K562 (cell line): ENCODE measurements around the gene MANBA. TPM values are rescaled to one million over a fixed set of nuclear protein-coding genes. Genes with fewer than 3 reads are reported as not detected.

Experiments
- ATAC-seq: fragments of 200-7000 bp; cut with Tn5 transposase; 3 replicates; pipeline ENCODE4 v1.9.1; 2020; ENCODE audit warnings: moderate library complexity
- BruUV-seq: library from RNA; stranded (reverse); fragments of 400-500 nt; replicated peaks from 2 replicates; lab custom pipeline; 2021; lab: Mats Ljungman, UMichigan
- CTCF ChIA-PET: fragments of 300-600 bp; formaldehyde crosslinking; extraction: SDS; loops from one replicate; lab custom pipeline; 2021; ENCODE audit warnings: low intra/inter-chr PET ratio; lab: Yijun Ruan, JAX
- POLR2A ChIA-PET: fragments of 300-600, 350-650 bp; sonication (Branson Sonifier 250); formaldehyde crosslinking; extraction: SDS; loops from one replicate; lab custom pipeline; 2021; ENCODE audit warnings: antibody characterized with exemption, inconsistent platforms; lab: Yijun Ruan, JAX
- DNase-seq, 4 experiments: peaks; one replicate each; pipeline versions ENCODE4 v3.0.0 to v3.0.0-alpha.2; 2011 to 2018; ENCODE audit warnings: low spot score in 3 of 4, mixed read lengths in 3 of 4; ENCODE audit errors: extremely low read depth in 1 of 4
- FAIRE-seq: peaks from 2 replicates; lab custom pipeline; 2011; peaks lifted over from hg19 to GRCh38; lab: Jason Lieb, UNC
- H2AFZ ChIP-seq: 2 replicates; pipeline ENCODE4 v1.6.0; 2011; ENCODE audit warnings: low read depth, low read length, control low read depth, inconsistent platforms
- H3K27ac ChIP-seq: fragments of 200-600 bp; 3 replicates; pipeline ENCODE4 v1.8.0; 2011; ENCODE audit warnings: low read depth, mild to moderate bottlenecking, control low read depth, inconsistent platforms, low read length, moderate library complexity, mixed read lengths; ENCODE audit errors: extremely low read depth
- H3K27me3 ChIP-seq, 2 experiments: fragments of 300-600 bp in 1 of 2; 2 replicates in 1 of 2; 3 replicates in 1 of 2; pipeline versions ENCODE4 v1.6.0 to v1.8.0; 2011; ENCODE audit warnings: inconsistent platforms in 2 of 2, low read length in 2 of 2, mild to moderate bottlenecking in 1 of 2, mixed read lengths in 1 of 2, moderate library complexity in 1 of 2; ENCODE audit not compliant: control insufficient read depth in 2 of 2, insufficient read depth in 2 of 2
- H3K36me3 ChIP-seq: fragments of 300-600 bp; 3 replicates; pipeline ENCODE4 v1.8.0; 2011; ENCODE audit warnings: mild to moderate bottlenecking, low read length, inconsistent platforms; ENCODE audit not compliant: control insufficient read depth, insufficient read depth
- H3K4me1 ChIP-seq, 2 experiments: fragments of 200-600 bp in 1 of 2; replicated peaks in 1 of 2; 2 replicates in 1 of 2; 3 replicates in 1 of 2; pipeline versions ENCODE4 v1.5.1 to v1.8.0; 2011; ENCODE audit warnings: inconsistent platforms in 2 of 2, low read length in 2 of 2, mild to moderate bottlenecking in 1 of 2, mixed read lengths in 1 of 2, moderate library complexity in 1 of 2; ENCODE audit not compliant: control insufficient read depth in 2 of 2, insufficient read depth in 2 of 2
- H3K4me2 ChIP-seq: 2 replicates; pipeline ENCODE4 v1.6.1; 2011; ENCODE audit warnings: low read length, control low read depth, inconsistent platforms, mixed read lengths; ENCODE audit not compliant: insufficient read depth
- H3K4me3 ChIP-seq: fragments of 200-600 bp; sonication (generic), shearing (Covaris generic); 2 replicates; pipeline ENCODE4 v1.5.1; 2016; ENCODE audit warnings: control low read depth, inconsistent platforms
- H3K79me2 ChIP-seq: fragments of 200-600 bp; 3 replicates; pipeline ENCODE4 v1.8.0; 2011; ENCODE audit warnings: low read length, inconsistent platforms; ENCODE audit not compliant: control insufficient read depth, insufficient read depth
- H3K9ac ChIP-seq, 2 experiments: 2 replicates each; pipeline versions ENCODE4 v1.6.0 to v1.6.1; 2011; ENCODE audit warnings: low read depth in 2 of 2, low read length in 2 of 2, control low read depth in 1 of 2, inconsistent platforms in 1 of 2, mild to moderate bottlenecking in 1 of 2, mixed read lengths in 1 of 2; ENCODE audit not compliant: insufficient read depth in 1 of 2
- H3K9me1 ChIP-seq: one replicate; pipeline ENCODE4 v1.6.0; 2011; ENCODE audit warnings: inconsistent platforms, mild to moderate bottlenecking, low read length, moderate library complexity; ENCODE audit not compliant: control insufficient read depth, insufficient read depth
- H3K9me3 ChIP-seq: replicated peaks from 2 replicates; pipeline ENCODE4 v1.5.1; 2011; ENCODE audit warnings: low read depth, low read length, inconsistent platforms; ENCODE audit not compliant: control insufficient read depth, insufficient read depth
- H4K20me1 ChIP-seq: replicated peaks from 2 replicates; pipeline ENCODE4 v1.6.1; 2011; ENCODE audit warnings: low read length, inconsistent platforms, mixed read lengths; ENCODE audit not compliant: control insufficient read depth, insufficient read depth
- DACH1 ChIP-seq: fragments of 450-650 bp; IDR thresholded peaks from 2 replicates; pipeline ENCODE4 v1.6.1; 2018; ENCODE audit not compliant: partially characterized antibody
- POLR2A ChIP-seq: fragments of 450-650 bp; conservative IDR thresholded peaks from 2 replicates; pipeline ENCODE4 v1.6.1; 2016
- RERE ChIP-seq: sonication (generic); formaldehyde crosslinking; IDR thresholded peaks from 2 replicates; pipeline ENCODE4 v1.8.0; 2023; ENCODE audit warnings: missing genetic modification reagents, mild to moderate bottlenecking, borderline replicate concordance
- TRIM28 ChIP-seq: fragments of 450-650 bp; IDR thresholded peaks from 2 replicates; pipeline ENCODE4 v1.6.1; 2017
- WGBS: fragments of 100-300 bp; shearing (Covaris generic); methylation state at CpG from one replicate; pipeline ENCODE4 v1.1.6; 2016; ENCODE audit warnings: low coverage, mixed read lengths; ENCODE audit not compliant: insufficient coverage; ENCODE audit errors: missing lambda C conversion rate; 5-methylcytosine and 5-hydroxymethylcytosine counted together
- in situ Hi-C: fragments of 300-500 bp; cut with MboI; formaldehyde crosslinking; loops from 4 replicates; pipeline ENCODE4 v1.15.0; 2018; ENCODE audit warnings: inconsistent platforms, mixed read lengths
- intact Hi-C: fragments of 100-400 bp; cut with micrococcal nuclease; formaldehyde crosslinking; loops from 2 replicates; pipeline ENCODE4 v1.14.2; 2022
- polyA plus RNA-seq, 8 experiments: library from polyadenylated mRNA; depleted of rRNA in 4 of 8; stranded (reverse) in 5 of 8; unstranded in 3 of 8; fragments of >200 nt; fragmentation: Nextera tagmentation in 2 of 8; fragmentation: Illumina TruSeq in 1 of 8; extraction: Ambion mirVana in 2 of 8; extraction: Trizol in 1 of 8; gene quantifications; 2 replicates each; pipeline versions ENCODE4 v1.2.1 to v1.2.3, GENCODE V29; 2011 to 2014; ENCODE audit warnings: inconsistent platforms in 1 of 8, missing spikeins in 1 of 8
- total RNA-seq, 7 experiments: library from RNA; depleted of rRNA in 6 of 7; stranded (reverse); fragments of >200 nt in 6 of 7; fragmentation: Illumina TruSeq in 2 of 7; extraction: Trizol in 2 of 7; gene quantifications; 2 replicates each; pipeline versions ENCODE4 v1.2.1 to v1.2.3, GENCODE V29; 2011 to 2021; ENCODE audit warnings: low replicate concordance in 1 of 7

Gene MANBA
- total and polyA plus RNA-seq, 9 of the 15 experiments (the other 6 are each of a cell fraction or from before 2014, with no cell fraction given), result 1.8 to 12.9 (median 7.7) TPM

GRCh38 chr4:102732678-102733077 is 28.1 kb downstream of the MANBA start:
- no peak for TF ChIP-seq TRIM28
- TF ChIP-seq POLR2A, result no peak
- no peak for TF ChIP-seq RERE (CRISPR knock-in tag)
- TF ChIP-seq DACH1, result no peak
- Histone ChIP-seq H3K9ac (no peak overlapping the region), H3K4me1 (peaks cover 13 to 14% of the 10 kb centered on the region in 2 experiments), H3K9me3 (no peaks in the 10 kb centered on the region), H3K79me2 (peaks cover 6% of the 10 kb centered on the region; the same call in 1 of the 3 replicates), H3K4me3 (no peak overlapping the region), H3K9me1 (no peaks in the 10 kb centered on the region), H3K36me3 (no peaks in the 10 kb centered on the region; the same call in 2 of the 3 replicates), H4K20me1 (no peaks in the 10 kb centered on the region), H3K4me2 (no peak overlapping the region), H2AFZ (no peak overlapping the region), H3K27ac (no peak overlapping the region), H3K27me3 (no peaks in the 10 kb centered on the region)
- no peak for ATAC-seq
- ChIA-PET CTCF (no interaction called here), POLR2A (no interaction called here)
- whole genome bisulfite sequencing, result 78% methylated on average over 5 of the region's 5 CpGs
- no peak for DNase-seq
- no TSS peak for BruUV-seq
- in situ Hi-C loops, result no loop called here
- intact Hi-C loops, result no loop called here
- no peak for FAIRE-seq
